ENCODE measurements around the gene GARIN5B.

GRCh38 chr19:55362174-55362989 is 678 bp downstream of the GARIN5B start:
- TF ChIP-seq POLR2A (IDR thresholded peaks at IDR 0.05; ENCODE audit: low read length) (no peak), RFX5 (IDR thresholded peaks at IDR 0.05) (no peak)

Measured in A549 (cell line).